AG09309 (cell line): ENCODE data around the gene CACNB3.
"Not testable (repeated sequence)": the region's sequence is repeated elsewhere in the genome, so short reads cannot be mapped to it uniquely, and the experiment has no call there.

Experiments
- DNase-seq: peaks from one replicate; pipeline ENCODE4 v3.0.0-alpha.2; 2010; ENCODE audit warnings: low read depth
- H3K4me3 ChIP-seq: 2 replicates; pipeline ENCODE4 v1.5.1; 2011; ENCODE audit warnings: mild to moderate bottlenecking, low read depth, low read length, moderate library complexity; ENCODE audit not compliant: control insufficient read depth
- TF ChIP-seq, protein P1 (sequence below): IDR thresholded peaks from 2 replicates; pipeline ENCODE4 v1.5.1; 2011; ENCODE audit warnings: mild to moderate bottlenecking, low read depth, low read length, inconsistent platforms; ENCODE audit not compliant: insufficient read depth, control insufficient read depth; ENCODE audit errors: missing control alignments

CACNB3 gene

GRCh38 chr12:48856379-48856778, 38.1 kb downstream of the CACNB3 start:
- no peak overlapping the region for H3K4me3 ChIP-seq
- TF ChIP-seq, protein P1, sequence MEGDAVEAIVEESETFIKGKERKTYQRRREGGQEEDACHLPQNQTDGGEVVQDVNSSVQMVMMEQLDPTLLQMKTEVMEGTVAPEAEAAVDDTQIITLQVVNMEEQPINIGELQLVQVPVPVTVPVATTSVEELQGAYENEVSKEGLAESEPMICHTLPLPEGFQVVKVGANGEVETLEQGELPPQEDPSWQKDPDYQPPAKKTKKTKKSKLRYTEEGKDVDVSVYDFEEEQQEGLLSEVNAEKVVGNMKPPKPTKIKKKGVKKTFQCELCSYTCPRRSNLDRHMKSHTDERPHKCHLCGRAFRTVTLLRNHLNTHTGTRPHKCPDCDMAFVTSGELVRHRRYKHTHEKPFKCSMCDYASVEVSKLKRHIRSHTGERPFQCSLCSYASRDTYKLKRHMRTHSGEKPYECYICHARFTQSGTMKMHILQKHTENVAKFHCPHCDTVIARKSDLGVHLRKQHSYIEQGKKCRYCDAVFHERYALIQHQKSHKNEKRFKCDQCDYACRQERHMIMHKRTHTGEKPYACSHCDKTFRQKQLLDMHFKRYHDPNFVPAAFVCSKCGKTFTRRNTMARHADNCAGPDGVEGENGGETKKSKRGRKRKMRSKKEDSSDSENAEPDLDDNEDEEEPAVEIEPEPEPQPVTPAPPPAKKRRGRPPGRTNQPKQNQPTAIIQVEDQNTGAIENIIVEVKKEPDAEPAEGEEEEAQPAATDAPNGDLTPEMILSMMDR = no peak
- no peak for DNase-seq

DNA sequence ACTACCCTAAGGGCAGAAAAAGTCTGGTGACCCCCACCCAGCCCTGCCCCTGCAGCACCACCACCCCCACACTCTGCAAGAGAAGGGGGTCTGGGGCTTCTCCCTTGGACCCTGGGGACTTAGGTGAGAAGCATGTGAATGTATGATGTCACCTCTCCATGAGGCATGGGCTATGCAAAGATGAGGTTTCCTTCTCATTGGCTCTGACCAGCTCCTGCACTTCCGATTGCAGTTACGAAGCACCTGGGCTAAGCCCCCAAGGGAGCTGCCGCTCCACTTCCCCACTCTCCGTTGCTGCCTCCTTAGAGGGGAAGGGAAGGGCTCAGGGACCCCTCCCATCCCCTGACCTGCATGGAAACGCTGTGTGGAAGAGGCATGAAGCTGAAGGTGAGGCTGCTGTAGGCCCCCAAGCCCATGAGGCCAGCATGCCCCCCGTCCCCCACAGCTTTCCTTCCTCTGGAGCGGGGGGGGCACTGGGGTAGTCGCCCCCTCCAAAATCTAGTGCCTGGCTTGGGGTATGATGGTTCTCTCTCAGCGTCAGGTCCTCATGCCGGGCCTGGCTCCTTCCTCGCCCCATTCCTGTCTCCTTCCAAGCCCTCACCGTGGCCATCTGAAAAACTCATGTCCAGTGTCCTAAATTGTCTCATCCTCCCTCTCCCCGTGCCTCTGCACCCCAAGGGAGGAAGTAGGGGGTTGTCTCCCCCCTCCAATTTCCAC, 39.1 kb downstream of the CACNB3 start:
- no peak overlapping the region for H3K4me3 ChIP-seq
- DNase-seq = no peak
- TF ChIP-seq, protein P1 = no peak

DNA sequence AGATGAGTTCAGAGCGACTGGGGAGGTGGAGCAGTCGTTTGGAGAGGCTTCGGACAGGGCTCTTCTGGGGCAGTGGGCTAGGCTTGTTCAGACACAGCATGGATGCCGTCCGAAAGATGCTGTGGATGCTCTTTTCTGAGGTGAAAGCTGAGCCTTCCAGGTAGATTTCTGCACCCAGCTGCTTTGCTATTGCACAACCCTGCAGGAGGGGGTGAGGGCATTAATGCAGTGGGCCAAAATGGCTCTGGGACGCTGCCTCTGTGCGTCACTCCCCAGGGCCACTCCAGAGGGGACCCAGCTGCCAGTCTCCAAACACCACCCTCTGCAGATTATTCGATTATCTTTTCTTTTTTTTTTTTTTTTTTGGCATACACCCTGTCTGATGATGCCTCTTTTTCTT, 39.7 kb downstream of the CACNB3 start:
- H3K4me3 ChIP-seq = no peak overlapping the region
- no peak for DNase-seq
- TF ChIP-seq, protein P1 = no peak

DNA sequence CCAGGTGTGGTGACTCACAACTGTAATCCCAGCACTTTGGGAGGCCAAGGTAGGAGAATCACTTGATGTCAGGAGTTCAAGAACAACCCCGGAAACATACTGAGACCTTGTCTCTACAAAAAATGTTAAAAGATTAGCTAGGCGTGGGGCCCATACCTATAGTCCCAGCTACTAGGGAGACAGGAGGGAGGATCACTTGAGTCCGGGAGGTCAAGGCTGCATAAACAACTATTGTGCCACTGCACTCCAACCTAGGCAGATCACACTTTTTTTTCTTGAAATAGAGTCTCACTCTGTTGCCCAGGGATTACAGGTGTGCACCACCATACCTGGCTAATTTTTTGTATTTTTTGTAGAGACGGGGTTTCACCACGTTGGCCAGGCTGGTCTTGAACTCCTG, 41.3 kb downstream of the CACNB3 start:
- TF ChIP-seq, protein P1 = no peak
- DNase-seq = no peak
- no peak overlapping the region for H3K4me3 ChIP-seq

DNA sequence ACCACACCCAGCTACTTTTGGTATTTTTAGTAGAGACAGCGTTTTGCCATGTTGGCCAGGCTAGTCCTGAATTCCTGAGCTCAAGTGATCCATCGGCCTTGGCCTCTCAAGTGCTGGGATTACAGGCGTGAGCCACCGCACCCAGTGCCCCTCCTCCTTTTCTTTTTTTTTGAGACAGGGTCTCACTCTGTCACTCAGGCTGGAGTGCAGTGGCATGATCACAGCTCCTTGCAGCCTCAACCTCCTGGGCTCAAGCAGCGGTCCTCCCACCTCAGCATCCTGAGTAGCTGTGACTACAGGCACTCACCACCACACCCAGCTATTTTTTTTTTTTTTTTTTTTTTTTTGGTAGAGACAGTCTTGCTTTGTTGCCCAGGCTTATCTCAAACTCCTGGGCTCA, 41.9 kb downstream of the CACNB3 start:
- DNase-seq, H3K4me3 ChIP-seq: not testable (repeated sequence)

DNA sequence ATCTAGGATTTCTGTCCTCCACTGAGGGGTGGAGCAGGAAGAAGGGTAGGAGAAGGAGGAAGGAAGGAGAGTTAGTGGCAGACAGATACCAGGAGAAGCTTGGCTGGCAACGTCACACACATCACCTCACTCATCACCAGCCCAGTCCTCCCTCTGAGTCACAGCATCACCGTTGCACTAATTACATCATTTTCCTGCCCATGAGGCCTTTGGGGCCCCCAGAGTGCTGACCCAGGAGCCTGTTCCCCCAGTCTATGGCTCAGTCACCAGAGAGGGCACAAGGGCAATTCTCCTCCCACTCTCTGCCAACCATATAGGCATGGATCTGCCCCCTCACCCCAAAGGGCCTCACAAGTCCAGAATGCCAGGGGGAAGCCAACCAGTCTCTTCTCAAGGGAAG, 42.8 kb downstream of the CACNB3 start:
- TF ChIP-seq, protein P1 = no peak
- H3K4me3 ChIP-seq = no peak overlapping the region
- no peak for DNase-seq

GRCh38 chr12:48862760-48863159, 44.5 kb downstream of the CACNB3 start:
- no peak overlapping the region for H3K4me3 ChIP-seq
- TF ChIP-seq, protein P1 = no peak

More at GRCh38 chr12:48862760-48863159, 44.5 kb downstream of the CACNB3 start:
- DNase-seq = no peak
